ENCODE results near the gene ZNF469. TPM values are rescaled to one million over a fixed set of nuclear protein-coding genes. Genes with fewer than 3 reads are reported as not detected.
A peak's percentile ranks its signal among the peaks of the same experiment; 100 is the strongest.

The ZNF469 gene
- total RNA-seq, 4 donors from 2014 or later: 0.96 to 4.8 (median 2.1) TPM

DNA sequence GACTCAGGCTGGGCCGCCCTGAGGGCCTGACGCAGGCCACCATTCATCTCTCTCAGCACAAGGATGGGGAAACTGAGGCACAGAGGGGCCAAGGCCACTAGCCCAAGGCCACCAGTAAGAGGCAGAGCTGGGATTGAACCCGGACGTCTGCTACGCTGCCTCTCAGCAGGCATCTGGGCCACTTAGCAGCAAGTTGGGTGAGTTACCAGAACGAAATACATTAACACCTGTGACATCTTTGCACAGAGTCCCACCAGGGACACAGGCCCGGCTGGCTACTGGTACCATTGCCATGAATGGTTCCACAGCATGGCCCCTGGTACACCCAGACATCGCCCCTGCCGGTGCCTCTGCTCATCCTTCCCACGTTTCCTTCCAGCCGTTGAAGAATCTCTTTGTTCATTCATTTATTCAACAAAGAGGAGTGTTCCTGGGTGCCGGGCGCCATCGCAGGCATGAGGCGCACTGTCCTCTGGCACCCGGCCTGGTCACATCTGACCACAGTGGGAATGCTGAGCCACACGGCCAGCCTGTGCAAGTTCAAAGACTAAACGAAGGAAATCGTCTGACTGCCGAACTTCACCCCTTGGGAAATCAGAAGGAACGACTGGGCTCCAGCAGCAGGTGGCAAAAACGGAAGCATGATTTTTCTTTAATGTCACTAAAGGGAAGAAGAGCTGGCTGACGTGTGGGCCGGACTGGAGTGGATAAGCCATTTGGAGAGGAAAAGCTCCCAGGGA is 7.4 kb upstream of the ZNF469 start:
- no peaks in the 10 kb centered on the region for H3K9me3 ChIP-seq
- 69% methylated on average over 8 of the region's 24 CpGs; no CpG with 5 or more reads in 1 of the 2 donors for WGBS, 2 donors (ENCODE audit: low coverage in 1 of 2)
- H3K4me1 ChIP-seq: no peaks in the 10 kb centered on the region
- H3K36me3 ChIP-seq: no peaks in the 10 kb centered on the region
- TF ChIP-seq POLR2AphosphoS5 (IDR thresholded peaks at IDR 0.05): no peak
- TF ChIP-seq, protein P1, sequence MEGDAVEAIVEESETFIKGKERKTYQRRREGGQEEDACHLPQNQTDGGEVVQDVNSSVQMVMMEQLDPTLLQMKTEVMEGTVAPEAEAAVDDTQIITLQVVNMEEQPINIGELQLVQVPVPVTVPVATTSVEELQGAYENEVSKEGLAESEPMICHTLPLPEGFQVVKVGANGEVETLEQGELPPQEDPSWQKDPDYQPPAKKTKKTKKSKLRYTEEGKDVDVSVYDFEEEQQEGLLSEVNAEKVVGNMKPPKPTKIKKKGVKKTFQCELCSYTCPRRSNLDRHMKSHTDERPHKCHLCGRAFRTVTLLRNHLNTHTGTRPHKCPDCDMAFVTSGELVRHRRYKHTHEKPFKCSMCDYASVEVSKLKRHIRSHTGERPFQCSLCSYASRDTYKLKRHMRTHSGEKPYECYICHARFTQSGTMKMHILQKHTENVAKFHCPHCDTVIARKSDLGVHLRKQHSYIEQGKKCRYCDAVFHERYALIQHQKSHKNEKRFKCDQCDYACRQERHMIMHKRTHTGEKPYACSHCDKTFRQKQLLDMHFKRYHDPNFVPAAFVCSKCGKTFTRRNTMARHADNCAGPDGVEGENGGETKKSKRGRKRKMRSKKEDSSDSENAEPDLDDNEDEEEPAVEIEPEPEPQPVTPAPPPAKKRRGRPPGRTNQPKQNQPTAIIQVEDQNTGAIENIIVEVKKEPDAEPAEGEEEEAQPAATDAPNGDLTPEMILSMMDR (IDR thresholded peaks at IDR 0.05): no peak
- no peak for TF ChIP-seq POLR2A (IDR thresholded peaks at IDR 0.05)
- TF ChIP-seq EP300 (IDR thresholded peaks at IDR 0.05): no peak
- no peak for ATAC-seq
- H3K27ac ChIP-seq: peak overlapping the region in 1 of 4 donors; percentile 46
- H3K4me3 ChIP-seq: no peak overlapping the region
- peaks cover 18% of the 10 kb centered on the region for H3K27me3 ChIP-seq

DNA sequence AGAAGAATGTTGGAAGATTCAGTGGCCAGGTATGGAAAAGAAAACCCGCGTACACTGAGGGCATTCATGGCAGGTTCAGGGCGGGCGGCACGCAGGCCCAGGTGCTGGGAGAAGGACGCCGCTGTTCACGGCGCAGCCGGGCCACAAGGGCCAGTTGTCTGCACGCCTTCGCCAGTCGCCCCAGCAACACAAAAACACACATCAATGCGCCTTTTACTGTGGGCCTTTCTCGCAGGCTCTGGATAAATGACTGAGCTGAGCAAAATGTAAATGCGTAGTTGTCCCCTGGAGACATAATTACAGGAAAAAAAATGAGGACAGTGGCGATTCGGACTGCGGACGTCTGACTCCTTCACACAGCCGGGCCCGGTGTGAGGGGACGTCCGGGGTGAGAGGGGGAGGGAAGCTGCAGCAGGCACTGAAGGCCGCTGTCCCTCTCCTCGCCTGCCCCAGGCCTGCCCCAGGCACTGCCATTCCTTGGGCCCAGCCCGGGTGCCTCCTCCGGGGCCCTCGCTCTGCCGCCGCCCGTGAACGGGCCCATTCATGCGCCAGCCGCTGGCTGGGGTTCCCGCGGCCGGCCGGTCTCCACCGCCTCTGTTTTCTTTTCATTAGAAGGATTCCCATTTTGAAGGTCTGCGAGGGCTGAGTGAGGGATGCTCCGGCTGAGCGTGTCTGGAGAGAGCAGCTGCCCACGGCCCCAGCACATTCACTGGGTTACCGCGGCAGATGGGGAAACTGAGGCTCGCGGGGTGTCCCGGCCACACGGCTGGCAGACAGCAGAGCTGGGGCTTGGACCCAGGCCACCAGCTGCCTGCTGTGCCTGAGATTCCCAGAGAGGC is 6.5 kb upstream of the ZNF469 start:
- H3K4me1 ChIP-seq: no peaks in the 10 kb centered on the region
- TF ChIP-seq POLR2AphosphoS5 (IDR thresholded peaks at IDR 0.05) (no peak), POLR2A (IDR thresholded peaks at IDR 0.05) (no peak), EP300 (IDR thresholded peaks at IDR 0.05) (no peak)
- TF ChIP-seq, protein P1 (IDR thresholded peaks at IDR 0.05): no peak
- 45 to 80% methylated on average over 3 to 4 of the region's 50 CpGs for WGBS, 2 donors (ENCODE audit: low coverage in 1 of 2)
- H3K36me3 ChIP-seq: no peaks in the 10 kb centered on the region
- peak overlapping the region in 1 of 4 donors; percentile 46 for H3K27ac ChIP-seq
- H3K27me3 ChIP-seq: peaks cover 18% of the 10 kb centered on the region
- H3K9me3 ChIP-seq: no peaks in the 10 kb centered on the region
- ATAC-seq: no peak
- H3K4me3 ChIP-seq: no peak overlapping the region

DNA sequence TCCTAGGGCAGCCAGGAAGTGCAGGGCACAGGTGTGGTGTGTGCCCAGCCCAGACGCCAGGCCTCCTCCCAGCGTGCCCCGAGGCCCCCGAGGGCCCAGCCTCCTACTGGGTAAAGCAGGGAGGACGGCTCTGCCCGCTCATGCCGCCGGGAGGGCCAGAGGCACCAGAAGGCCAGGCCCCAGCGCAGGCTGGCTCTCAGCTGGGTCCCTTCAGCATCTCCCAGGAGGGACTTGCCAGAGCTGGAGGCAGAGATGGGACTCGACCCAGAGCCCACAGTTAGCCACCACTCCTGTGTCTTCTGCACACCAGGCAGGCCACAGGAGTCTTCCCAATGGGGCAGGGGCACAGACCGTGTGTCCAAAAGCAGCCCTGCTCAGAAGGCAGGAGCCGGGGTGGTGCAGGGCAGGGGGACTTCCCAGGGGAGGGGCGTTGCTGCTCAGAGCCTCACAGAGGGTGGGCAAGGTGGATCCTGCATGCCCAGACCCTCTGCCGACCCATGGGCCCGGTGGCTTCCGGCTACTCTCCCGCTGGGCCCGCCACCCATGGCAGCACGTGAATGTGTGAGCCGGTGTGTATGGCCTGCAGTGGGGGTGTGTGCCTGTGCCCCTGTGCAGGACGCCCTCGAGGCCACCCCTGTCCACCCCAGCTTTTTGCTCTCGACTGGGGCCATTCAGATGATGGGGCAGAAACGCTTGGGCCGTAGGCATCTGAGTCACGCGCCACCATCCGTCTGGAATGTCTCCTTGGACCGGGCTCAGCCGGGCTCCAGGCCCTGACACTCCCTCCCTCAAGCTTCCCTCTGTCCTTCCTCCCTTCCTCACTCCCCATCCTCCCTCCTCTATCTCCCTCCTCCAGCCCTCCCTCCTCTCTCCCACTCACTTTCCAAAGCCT is 5.7 kb upstream of the ZNF469 start:
- H3K9me3 ChIP-seq: no peaks in the 10 kb centered on the region
- WGBS, 2 donors (ENCODE audit: low coverage in 1 of 2): 76% methylated on average over 8 of the region's 30 CpGs; no CpG with 5 or more reads in 1 of the 2 donors
- H3K27me3 ChIP-seq: peaks cover 24% of the 10 kb centered on the region
- H3K4me3 ChIP-seq: no peak overlapping the region
- TF ChIP-seq POLR2AphosphoS5 (IDR thresholded peaks at IDR 0.05) (no peak), POLR2A (IDR thresholded peaks at IDR 0.05) (no peak), EP300 (IDR thresholded peaks at IDR 0.05) (no peak)
- TF ChIP-seq, protein P1 (IDR thresholded peaks at IDR 0.05): no peak
- ATAC-seq: no peak
- H3K4me1 ChIP-seq: no peaks in the 10 kb centered on the region
- H3K27ac ChIP-seq: peak overlapping the region in 1 of 4 donors; percentile 46
- H3K36me3 ChIP-seq: no peaks in the 10 kb centered on the region

DNA sequence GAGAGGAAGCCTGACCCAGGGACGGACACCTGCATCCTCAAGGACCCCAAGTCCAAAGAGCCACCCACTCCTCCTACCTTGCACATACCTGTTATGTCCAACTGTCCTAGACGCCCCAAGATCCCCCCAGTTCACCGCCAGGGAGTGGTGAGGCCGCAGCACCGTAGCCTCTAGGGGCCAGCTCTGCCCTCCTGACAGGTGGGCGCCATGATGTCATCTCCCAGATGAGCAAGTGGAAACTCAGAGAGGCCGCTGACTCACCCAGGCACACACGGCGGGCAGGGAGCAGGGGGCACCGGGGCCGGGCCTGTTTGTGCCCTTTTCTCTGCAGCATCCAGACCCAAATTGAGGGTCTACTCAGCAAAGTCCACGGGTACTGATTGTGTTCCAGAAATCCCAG is 4.8 kb upstream of the ZNF469 start:
- H3K27ac ChIP-seq: no peak overlapping the region
- TF ChIP-seq POLR2A (IDR thresholded peaks at IDR 0.05): no peak
- TF ChIP-seq, protein P1 (IDR thresholded peaks at IDR 0.05): no peak

More for the DNA sequence above, 4.8 kb upstream of the ZNF469 start:
- Histone ChIP-seq H3K36me3 (no peaks in the 10 kb centered on the region), H3K4me3 (no peak overlapping the region), H3K4me1 (peaks cover 0 to 6% (median 0%) of the 10 kb centered on the region in 3 donors), H3K27me3 (peaks cover 33% of the 10 kb centered on the region), H3K9me3 (no peaks in the 10 kb centered on the region)
- ATAC-seq: no peak
- 80 to 86% methylated on average over 1 of the region's 12 CpGs for WGBS, 2 donors (ENCODE audit: low coverage in 1 of 2)

Measured in gastroesophageal sphincter (tissue), 4 donors.